CD8-positive, alpha-beta memory T cell (primary cell): ENCODE data around the gene ZNF419. TPM values are rescaled to one million over a fixed set of nuclear protein-coding genes. Genes with fewer than 3 reads are reported as not detected.
A peak's percentile ranks its signal among the peaks of the same experiment; 100 is the strongest.
"Not testable (repeated sequence)": the region's sequence is repeated elsewhere in the genome, so short reads cannot be mapped to it uniquely, and the experiment has no call there.

ENCODE experiments used
- CTCF ChIA-PET: fragments of 350-600 bp; sonication (Branson Sonifier 250); formaldehyde crosslinking; loops from one replicate; lab custom pipeline; 2021; ENCODE audit warnings: antibody characterized with exemption; lab: Charles Lee
- POLR2A ChIA-PET: fragments of 350-600 bp; sonication (Branson Sonifier 250); formaldehyde crosslinking; loops from one replicate; lab custom pipeline; 2021; ENCODE audit warnings: antibody characterized with exemption; lab: Charles Lee
- DNase-seq, 5 donors: peaks; one replicate each; pipeline versions ENCODE4 v3.0.0 to v3.0.0-alpha.2; 2020 to 2022; ENCODE audit warnings: mixed read lengths in 1 of 5
- H3K27ac ChIP-seq: one replicate; pipeline ENCODE4 v1.7.0; 2013; ENCODE audit warnings: low read depth, mild to moderate bottlenecking, low read length, moderate library complexity
- H3K27me3 ChIP-seq: 2 replicates; pipeline ENCODE4 v1.7.0; 2013; ENCODE audit warnings: low read length, mild to moderate bottlenecking; ENCODE audit not compliant: insufficient read depth, poor library complexity, severe bottlenecking
- H3K36me3 ChIP-seq: 2 replicates; pipeline ENCODE4 v1.7.0; 2013; ENCODE audit warnings: mild to moderate bottlenecking, low read length, moderate library complexity; ENCODE audit not compliant: insufficient read depth
- H3K4me1 ChIP-seq: 2 replicates; pipeline ENCODE4 v1.7.0; 2013; ENCODE audit warnings: mild to moderate bottlenecking, low read length, moderate library complexity; ENCODE audit not compliant: insufficient read depth
- H3K4me3 ChIP-seq: 2 replicates; pipeline ENCODE4 v1.7.0; 2013; ENCODE audit warnings: mild to moderate bottlenecking, low read length
- H3K9me3 ChIP-seq: 2 replicates; pipeline ENCODE4 v1.7.0; 2013; ENCODE audit warnings: mild to moderate bottlenecking, low read length
- H3K27ac Mint-ChIP-seq, 8 donors: one replicate each; pipeline ENCODE4 v1.8.0; 2020 to 2021; ENCODE audit warnings: mixed read lengths in 8 of 8, mild to moderate bottlenecking in 6 of 8, inconsistent platforms in 3 of 8, moderate library complexity in 3 of 8
- H3K27me3 Mint-ChIP-seq, 2 donors: one replicate each; pipeline ENCODE4 v1.8.0; 2020 to 2021; ENCODE audit warnings: mixed read lengths in 2 of 2, mild to moderate bottlenecking in 1 of 2, moderate library complexity in 1 of 2
- H3K36me3 Mint-ChIP-seq, 3 donors: one replicate each; pipeline ENCODE4 v1.8.0; 2020 to 2021; ENCODE audit warnings: mixed read lengths in 3 of 3, inconsistent platforms in 1 of 3, mild to moderate bottlenecking in 1 of 3
- H3K4me1 Mint-ChIP-seq, 3 donors: one replicate each; pipeline ENCODE4 v1.8.0; 2020 to 2021; ENCODE audit warnings: mixed read lengths in 3 of 3, inconsistent platforms in 1 of 3, mild to moderate bottlenecking in 1 of 3
- H3K4me3 Mint-ChIP-seq, 7 donors: one replicate each; pipeline ENCODE4 v1.8.0; 2020 to 2021; ENCODE audit warnings: mixed read lengths in 7 of 7, mild to moderate bottlenecking in 6 of 7, moderate library complexity in 4 of 7, inconsistent platforms in 2 of 7
- H3K9me3 Mint-ChIP-seq, 5 donors: one replicate each; pipeline ENCODE4 v1.8.0; 2020 to 2022; ENCODE audit warnings: mixed read lengths in 5 of 5, mild to moderate bottlenecking in 3 of 5, moderate library complexity in 2 of 5, inconsistent platforms in 1 of 5
- polyA plus RNA-seq: library from polyadenylated mRNA; unstranded; fragments of 300-500 nt; fragmentation: Illumina TruSeq; gene quantifications from one replicate; pipeline ENCODE4 v1.2.3, GENCODE V29; 2021
- total RNA-seq, 2 experiments: library from RNA; stranded (reverse); gene quantifications; one replicate each; pipeline ENCODE4 v1.2.3, GENCODE V29; 2021

Gene ZNF419
- total and polyA plus RNA-seq, 3 experiments from 2014 or later: 7.3 to 9.5 (median 9.1) TPM

GRCh38 chr19:57506163-57506562 is 18.6 kb downstream of the ZNF419 start:
- peak overlapping the region in 1 of 8 donors; percentile 78 for H3K27ac Mint-ChIP-seq
- H3K27me3 Mint-ChIP-seq: no peaks in the 10 kb centered on the region
- no peak for DNase-seq
- no peak overlapping the region for H3K4me3 ChIP-seq
- peaks cover 38% of the 10 kb centered on the region for H3K36me3 ChIP-seq
- no peak overlapping the region for H3K4me3 Mint-ChIP-seq
- H3K36me3 Mint-ChIP-seq: peaks cover 52 to 87% (median 85%) of the 10 kb centered on the region in 3 donors
- H3K4me1 Mint-ChIP-seq: peaks cover 14 to 23% (median 18%) of the 10 kb centered on the region in 3 donors
- H3K27ac ChIP-seq: no peak overlapping the region
- H3K9me3 Mint-ChIP-seq: peaks cover 35 to 91% (median 78%) of the 10 kb centered on the region in 5 donors
- H3K4me1 ChIP-seq: peaks cover 3% of the 10 kb centered on the region
- ChIA-PET CTCF (no interaction called here), POLR2A (no interaction called here)
- H3K27me3 ChIP-seq: no peaks in the 10 kb centered on the region
- peaks cover 39% of the 10 kb centered on the region for H3K9me3 ChIP-seq

- Histone ChIP-seq H3K4me3 (no peak overlapping the region), H3K27me3 (no peaks in the 10 kb centered on the region), H3K9me3 (peaks cover 54% of the 10 kb centered on the region), H3K36me3 (peaks cover 18% of the 10 kb centered on the region), H3K4me1 (no peaks in the 10 kb centered on the region), H3K27ac (no peak overlapping the region)
- no peak overlapping the region for H3K27ac Mint-ChIP-seq
- H3K9me3 Mint-ChIP-seq: peaks cover 58 to 92% (median 85%) of the 10 kb centered on the region in 5 donors
- no peaks in the 10 kb centered on the region for H3K4me1 Mint-ChIP-seq
- H3K36me3 Mint-ChIP-seq: peaks cover 36 to 84% (median 79%) of the 10 kb centered on the region in 3 donors
- POLR2A ChIA-PET: interaction anchor here (0.6 kb wide), 1 partner anchor 802 kb away, joined by 3 read pairs; no protein-coding TSS in a partner anchor
- DNase-seq: no peak
- CTCF ChIA-PET: no interaction called here
- H3K27me3 Mint-ChIP-seq: no peaks in the 10 kb centered on the region
- H3K4me3 Mint-ChIP-seq: no peak overlapping the region
Measured at GRCh38 chr19:57511484-57511883, 23.9 kb downstream of the ZNF419 start.

DNA sequence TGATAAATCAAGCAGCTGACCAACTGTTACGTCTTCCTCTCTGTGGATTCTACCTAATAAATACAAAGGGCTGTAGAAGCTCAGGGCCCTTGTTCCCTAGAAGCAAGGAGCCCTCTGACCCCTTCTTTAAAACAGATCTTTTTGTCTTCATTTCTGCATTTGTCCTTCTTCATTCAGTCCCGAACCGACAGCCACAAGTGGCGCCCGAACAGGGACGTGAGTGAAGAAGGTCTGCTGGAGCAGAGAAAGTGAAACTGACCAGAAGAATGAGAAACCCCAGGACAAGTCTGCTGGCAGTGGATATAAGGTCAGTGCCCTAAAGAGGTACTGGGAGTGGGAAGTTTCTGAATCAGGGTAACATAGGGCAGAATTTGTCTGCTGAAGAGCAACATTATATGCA is 25.3 kb downstream of the ZNF419 start:
- DNase-seq: no peak
- Histone ChIP-seq H3K36me3 (peaks cover 8% of the 10 kb centered on the region), H3K4me1 (no peaks in the 10 kb centered on the region), H3K27me3 (no peaks in the 10 kb centered on the region), H3K4me3 (no peak overlapping the region), H3K27ac (no peak overlapping the region), H3K9me3 (peaks cover 42% of the 10 kb centered on the region)
- peaks cover 61 to 90% (median 84%) of the 10 kb centered on the region in 5 donors for H3K9me3 Mint-ChIP-seq
- peaks cover 38 to 82% (median 76%) of the 10 kb centered on the region in 3 donors for H3K36me3 Mint-ChIP-seq
- CTCF ChIA-PET: no interaction called here
- no peaks in the 10 kb centered on the region for H3K4me1 Mint-ChIP-seq
- H3K27ac Mint-ChIP-seq: no peak overlapping the region
- POLR2A ChIA-PET: no interaction called here
- H3K27me3 Mint-ChIP-seq: no peaks in the 10 kb centered on the region
- no peak overlapping the region for H3K4me3 Mint-ChIP-seq

DNA sequence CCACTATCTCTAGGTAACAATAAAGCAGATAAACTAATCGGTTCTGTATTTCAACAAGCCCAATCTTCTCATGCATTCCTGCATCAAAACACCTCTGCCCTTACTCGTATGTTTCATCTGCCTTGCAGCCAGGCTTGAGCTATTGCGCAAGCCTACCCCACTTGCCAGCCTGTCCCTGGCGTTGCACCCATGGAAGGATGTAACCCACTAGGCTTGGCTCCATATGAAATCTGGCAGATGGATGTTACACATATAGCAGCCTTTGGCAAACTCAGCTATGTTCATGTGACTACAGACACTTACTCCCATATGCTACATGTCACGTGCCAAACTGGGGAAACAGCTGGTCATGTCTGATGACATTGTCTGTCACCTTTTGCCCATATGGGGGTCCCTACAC is 27.7 kb downstream of the ZNF419 start:
- peaks cover 46 to 87% (median 76%) of the 10 kb centered on the region in 5 donors for H3K9me3 Mint-ChIP-seq
- H3K27me3 ChIP-seq: no peaks in the 10 kb centered on the region
- H3K9me3 ChIP-seq: peaks cover 35% of the 10 kb centered on the region
- peaks cover 27 to 71% (median 57%) of the 10 kb centered on the region in 3 donors for H3K36me3 Mint-ChIP-seq
- H3K36me3 ChIP-seq: peaks cover 8% of the 10 kb centered on the region
- H3K27ac Mint-ChIP-seq: no peak overlapping the region
- H3K4me1 ChIP-seq: no peaks in the 10 kb centered on the region
- no peaks in the 10 kb centered on the region for H3K4me1 Mint-ChIP-seq
- ChIA-PET CTCF (no interaction called here), POLR2A (no interaction called here)
- no peak overlapping the region for H3K4me3 Mint-ChIP-seq
- no peak overlapping the region for H3K4me3 ChIP-seq
- peaks cover 0 to 1% of the 10 kb centered on the region in 2 donors for H3K27me3 Mint-ChIP-seq
- H3K27ac ChIP-seq: no peak overlapping the region
- DNase-seq: no peak

- H3K9me3 ChIP-seq: peaks cover 26% of the 10 kb centered on the region
- H3K27ac ChIP-seq, DNase-seq, H3K36me3 ChIP-seq, H3K27me3 Mint-ChIP-seq, H3K4me3 ChIP-seq, CTCF ChIA-PET, H3K27me3 ChIP-seq, H3K4me1 Mint-ChIP-seq, POLR2A ChIA-PET, H3K4me1 ChIP-seq, H3K4me3 Mint-ChIP-seq, H3K27ac Mint-ChIP-seq: not testable (repeated sequence)
- Mint-ChIP-seq H3K36me3 (peaks cover 20 to 62% (median 46%) of the 10 kb centered on the region in 3 donors), H3K9me3 (peaks cover 33 to 77% (median 67%) of the 10 kb centered on the region in 5 donors)
Measured at GRCh38 chr19:57518021-57518420, 30.5 kb downstream of the ZNF419 start.

- H3K4me1 ChIP-seq: peaks cover 16% of the 10 kb centered on the region
- H3K27me3 Mint-ChIP-seq: no peaks in the 10 kb centered on the region
- peaks cover 20 to 48% (median 40%) of the 10 kb centered on the region in 3 donors for H3K36me3 Mint-ChIP-seq
- H3K27ac Mint-ChIP-seq: peak within 1 kb of the TSS; percentile 87 to 98 (median 94)
- H3K9me3 ChIP-seq: peaks cover 19% of the 10 kb centered on the region
- H3K9me3 Mint-ChIP-seq: peaks cover 18 to 65% (median 48%) of the 10 kb centered on the region in 5 donors
- ChIA-PET CTCF (no interaction called here), POLR2A (interaction anchor here (0.6 to 1.0 kb wide), 3 partner anchors 154 to 242 kb away, joined by 3 to 5 read pairs (median 3); partner anchors contain the start of genes ZNF551, ZNF586 and ZNF671)
- peaks cover 11% of the 10 kb centered on the region for H3K36me3 ChIP-seq
- peak within 1 kb of the TSS; percentile 68 for H3K27ac ChIP-seq
- H3K4me3 Mint-ChIP-seq: peak within 1 kb of the TSS; percentile 92 to 98 (median 96)
- H3K4me3 ChIP-seq: peak within 1 kb of the TSS; percentile 83
- peaks cover 24 to 46% (median 37%) of the 10 kb centered on the region in 3 donors for H3K4me1 Mint-ChIP-seq
- no peaks in the 10 kb centered on the region for H3K27me3 ChIP-seq
- DNase-seq: peak; percentile 82 to 93 (median 88)
Measured at GRCh38 chr19:57527136-57527881, 39.8 kb downstream of the ZNF419 start, which contains the start of gene ZNF549. ZNF549 (plus strand) TSS chr19:57527356; CDS start chr19:57527574, 218 bp downstream.

DNA sequence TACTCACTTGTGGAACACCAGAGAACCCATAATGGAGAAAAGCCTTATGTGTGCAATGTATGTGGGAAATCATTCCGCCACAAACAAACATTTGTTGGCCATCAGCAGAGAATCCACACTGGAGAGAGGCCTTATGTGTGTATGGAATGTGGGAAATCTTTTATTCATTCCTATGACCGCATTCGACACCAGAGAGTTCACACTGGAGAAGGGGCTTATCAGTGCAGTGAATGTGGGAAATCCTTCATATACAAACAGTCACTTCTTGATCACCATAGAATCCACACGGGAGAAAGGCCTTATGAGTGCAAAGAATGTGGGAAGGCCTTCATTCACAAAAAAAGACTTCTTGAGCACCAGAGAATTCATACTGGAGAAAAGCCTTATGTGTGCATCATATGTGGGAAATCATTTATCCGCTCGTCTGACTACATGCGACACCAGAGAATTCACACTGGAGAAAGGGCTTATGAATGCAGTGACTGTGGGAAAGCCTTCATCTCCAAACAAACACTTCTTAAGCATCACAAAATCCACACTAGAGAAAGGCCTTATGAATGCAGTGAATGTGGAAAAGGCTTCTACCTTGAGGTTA is 50.5 kb downstream of the ZNF419 start:
- ChIA-PET CTCF (no interaction called here), POLR2A (no interaction called here)
- H3K27me3 ChIP-seq: no peaks in the 10 kb centered on the region
- peak overlapping the region; percentile 26 for H3K4me3 ChIP-seq
- peaks cover 59% of the 10 kb centered on the region for H3K36me3 ChIP-seq
- no peak for DNase-seq
- no peak overlapping the region for H3K27ac ChIP-seq
- no peaks in the 10 kb centered on the region for H3K4me1 ChIP-seq
- Mint-ChIP-seq H3K4me3 (no peak overlapping the region), H3K4me1 (peaks cover 0 to 1% (median 0%) of the 10 kb centered on the region in 3 donors), H3K9me3 (peaks cover 47 to 100% (median 97%) of the 10 kb centered on the region in 5 donors), H3K27ac (no peak overlapping the region), H3K27me3 (peaks cover 0 to 3% of the 10 kb centered on the region in 2 donors), H3K36me3 (peaks cover 64 to 94% (median 94%) of the 10 kb centered on the region in 3 donors)
- H3K9me3 ChIP-seq: peaks cover 81% of the 10 kb centered on the region
